ENCODE measurements around the gene MGST3. TPM values are rescaled to one million over a fixed set of nuclear protein-coding genes. Genes with fewer than 3 reads are reported as not detected.
A peak's percentile ranks its signal among the peaks of the same experiment; 100 is the strongest.
"Not testable (repeated sequence)": the region's sequence is repeated elsewhere in the genome, so short reads cannot be mapped to it uniquely, and the experiment has no call there.

Gene MGST3
- total RNA-seq, 1 donor from 2014 or later, result 281 TPM

DNA sequence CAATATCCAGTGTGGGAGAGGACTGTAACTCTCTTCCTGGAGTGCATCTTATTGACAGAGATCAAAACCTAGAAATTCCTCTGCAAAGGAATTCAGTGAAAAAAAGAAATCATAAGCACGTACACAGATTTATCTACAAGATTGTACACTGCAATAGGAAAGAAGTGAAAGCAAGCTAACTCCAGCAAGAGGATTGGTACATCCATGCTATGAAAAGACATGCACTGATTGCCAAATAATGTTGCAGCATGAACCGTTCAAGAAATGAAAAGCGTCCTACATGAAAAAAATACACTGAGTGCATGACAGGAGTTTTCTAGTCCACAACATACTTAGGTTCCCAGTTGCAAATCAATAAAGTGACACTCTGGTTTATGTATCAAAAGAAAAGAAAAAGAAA is 1.9 kb upstream of the MGST3 start:
- DNase-seq (ENCODE audit: low spot score), result no peak

GRCh38 chr1:165629848-165630628 is 996 bp upstream of the MGST3 start:
- DNase-seq (ENCODE audit: low spot score), result no peak

DNA sequence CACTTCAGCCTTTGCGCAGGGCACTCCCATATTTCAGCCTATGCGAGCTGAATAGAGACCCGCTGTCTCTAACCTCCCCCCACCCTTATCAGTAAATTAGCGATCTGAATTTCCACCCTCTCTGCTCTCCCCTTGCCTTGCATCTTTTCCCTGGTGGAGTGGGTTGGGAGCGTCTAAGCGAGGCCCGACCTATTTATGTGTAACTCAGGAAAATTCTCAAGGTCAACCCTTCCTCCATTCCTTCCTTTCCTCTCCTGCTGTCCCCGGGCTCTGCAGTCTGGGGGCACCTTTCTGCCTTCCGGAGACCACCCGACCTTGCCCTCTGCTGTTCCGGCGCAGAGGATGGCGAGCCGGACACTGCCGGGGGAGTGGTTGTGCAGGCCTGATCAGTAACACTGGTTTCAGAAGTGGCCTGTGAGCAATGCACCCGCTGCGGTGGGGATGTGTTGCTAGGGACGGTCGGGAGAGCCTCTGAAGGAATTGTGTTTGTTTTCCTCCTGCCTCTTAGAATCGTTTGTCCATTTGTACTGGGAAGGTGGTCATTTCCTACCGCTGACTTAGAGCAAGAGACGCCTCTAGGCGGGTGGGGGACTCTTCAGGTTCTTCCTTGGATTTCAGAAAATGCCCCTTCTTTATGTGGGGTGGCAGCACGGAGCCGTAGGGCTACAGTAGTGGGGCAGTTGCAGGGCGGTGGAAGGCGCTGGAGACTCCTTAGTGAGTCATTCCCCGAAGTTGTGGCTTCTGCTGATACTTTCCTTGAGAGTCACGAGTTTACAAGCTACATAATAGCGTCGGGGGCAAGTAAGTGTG is 513 bp downstream of the MGST3 start:
- DNase-seq (ENCODE audit: low spot score), result peak; percentile 48

DNA sequence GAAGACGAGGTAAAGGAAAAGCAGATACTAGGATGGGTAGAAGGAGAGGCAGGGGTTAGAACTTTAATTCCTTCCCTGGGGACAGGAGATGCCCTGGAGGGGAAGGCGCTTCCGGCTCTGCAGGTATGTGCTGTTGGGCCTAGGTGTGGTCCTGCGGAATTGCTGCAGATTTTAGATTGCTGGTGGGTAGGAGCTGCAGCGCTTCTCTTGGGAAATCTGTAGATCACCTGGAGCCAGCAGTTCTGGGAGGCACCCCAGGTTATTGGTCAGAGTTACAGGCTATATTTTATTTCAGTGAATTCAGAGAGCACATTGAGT is 1.1 kb downstream of the MGST3 start:
- DNase-seq (ENCODE audit: low spot score), result no peak

- DNase-seq (ENCODE audit: low spot score), result no peak
Measured at GRCh38 chr1:165632491-165632890, 1.5 kb downstream of the MGST3 start.

DNA sequence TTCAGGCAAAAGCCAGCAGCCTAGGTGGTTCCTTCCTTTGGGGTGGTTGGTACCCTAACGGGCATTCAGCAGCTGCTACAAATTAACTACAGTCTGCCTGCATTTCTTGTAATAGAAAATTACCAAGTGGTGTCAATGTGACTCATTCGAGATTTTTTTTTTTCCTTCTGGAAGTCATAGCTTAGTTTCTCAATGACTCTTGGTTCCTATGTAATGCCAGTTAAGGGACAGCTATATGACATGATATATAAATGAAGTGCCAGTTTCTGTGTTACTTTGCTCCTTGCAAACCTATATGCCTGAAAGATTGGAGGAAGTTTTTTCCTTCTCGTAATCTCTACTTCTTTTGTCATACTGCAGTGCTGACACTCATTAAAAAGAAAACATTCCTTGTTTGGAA is 2.6 kb downstream of the MGST3 start:
- DNase-seq (ENCODE audit: low spot score), result no peak

DNA sequence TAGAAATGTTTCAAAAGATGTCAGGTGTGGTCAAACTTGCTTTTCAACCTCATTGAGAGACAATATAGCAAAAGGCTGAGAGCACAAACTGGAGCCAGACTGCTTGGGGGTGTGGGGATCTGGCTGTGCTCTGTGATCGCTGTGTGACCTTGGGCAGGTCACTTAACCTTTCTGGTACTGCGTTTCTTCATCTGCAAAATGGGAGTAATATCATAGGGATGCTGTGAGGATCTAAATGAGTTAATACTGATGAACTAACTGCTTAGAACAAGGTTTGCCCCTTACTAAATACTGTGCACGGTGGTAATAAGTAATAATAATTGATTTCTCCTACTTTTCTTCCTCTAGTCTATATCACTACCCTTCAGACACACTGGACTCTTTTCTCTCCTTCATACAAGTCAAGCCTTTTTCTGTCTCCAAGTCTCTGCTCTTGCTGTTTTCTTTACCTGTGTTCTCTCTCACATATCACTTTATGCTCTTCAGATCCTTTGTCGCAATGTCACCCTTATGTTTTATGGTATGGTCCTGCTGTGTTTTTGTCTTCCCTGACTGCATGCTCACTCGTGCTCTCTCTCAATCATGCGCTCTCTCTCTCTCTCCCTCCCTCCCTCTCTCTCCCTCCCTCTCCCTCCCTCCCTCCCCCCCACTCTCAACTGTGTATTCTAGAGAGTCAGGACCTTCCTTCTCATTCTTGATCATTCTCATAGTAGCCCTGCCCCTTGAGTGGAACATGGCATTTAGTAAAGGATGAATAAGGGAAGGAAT is 3.3 kb downstream of the MGST3 start:
- no peak for DNase-seq (ENCODE audit: low spot score)

DNA sequence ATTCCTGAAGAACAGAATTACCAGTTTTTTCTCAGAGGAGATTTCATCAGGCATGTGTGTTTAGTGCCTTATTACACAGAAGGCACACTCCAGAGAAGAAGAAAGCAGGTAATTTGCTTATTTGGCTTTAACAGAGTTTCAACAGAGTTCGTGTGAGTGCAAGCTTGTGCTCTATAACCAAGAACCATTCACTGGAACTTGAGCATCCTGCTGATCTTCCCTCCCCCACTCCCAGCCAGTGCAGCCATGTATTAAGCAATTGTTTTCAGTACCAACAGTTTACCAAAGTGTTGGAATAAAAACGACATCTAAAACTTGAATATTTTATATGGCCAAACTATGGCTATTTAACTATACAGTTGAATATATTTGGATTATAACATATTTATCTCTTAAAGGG is 4.3 kb downstream of the MGST3 start:
- no peak for DNase-seq (ENCODE audit: low spot score)

DNA sequence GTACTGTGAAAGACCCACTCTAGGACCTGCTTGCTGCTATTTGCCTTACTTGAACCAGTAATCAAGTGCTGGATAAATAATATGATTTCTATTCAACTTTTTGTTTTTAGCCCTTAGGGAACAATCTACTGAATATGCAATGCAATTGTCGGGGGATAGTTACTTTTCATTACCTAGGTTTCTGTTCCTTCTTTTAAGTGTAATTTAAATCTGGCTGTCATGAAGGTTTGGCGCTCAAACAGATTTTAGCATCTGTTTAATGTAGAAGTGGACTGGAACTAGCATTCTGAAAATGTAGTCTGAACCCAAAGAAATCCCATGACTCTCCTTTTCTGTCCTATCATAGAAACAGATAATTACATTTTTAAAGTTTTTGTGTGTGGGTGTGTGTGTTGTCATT is 4.8 kb downstream of the MGST3 start:
- DNase-seq (ENCODE audit: low spot score), result no peak

GRCh38 chr1:165637427-165637826 is 6.4 kb downstream of the MGST3 start:
- no peak for DNase-seq (ENCODE audit: low spot score)

GRCh38 chr1:165638211-165638610 is 7.2 kb downstream of the MGST3 start:
- DNase-seq (ENCODE audit: low spot score), result not testable (repeated sequence)

- no peak for DNase-seq (ENCODE audit: low spot score)
Measured at GRCh38 chr1:165639821-165640623, 9.0 kb downstream of the MGST3 start.

DNA sequence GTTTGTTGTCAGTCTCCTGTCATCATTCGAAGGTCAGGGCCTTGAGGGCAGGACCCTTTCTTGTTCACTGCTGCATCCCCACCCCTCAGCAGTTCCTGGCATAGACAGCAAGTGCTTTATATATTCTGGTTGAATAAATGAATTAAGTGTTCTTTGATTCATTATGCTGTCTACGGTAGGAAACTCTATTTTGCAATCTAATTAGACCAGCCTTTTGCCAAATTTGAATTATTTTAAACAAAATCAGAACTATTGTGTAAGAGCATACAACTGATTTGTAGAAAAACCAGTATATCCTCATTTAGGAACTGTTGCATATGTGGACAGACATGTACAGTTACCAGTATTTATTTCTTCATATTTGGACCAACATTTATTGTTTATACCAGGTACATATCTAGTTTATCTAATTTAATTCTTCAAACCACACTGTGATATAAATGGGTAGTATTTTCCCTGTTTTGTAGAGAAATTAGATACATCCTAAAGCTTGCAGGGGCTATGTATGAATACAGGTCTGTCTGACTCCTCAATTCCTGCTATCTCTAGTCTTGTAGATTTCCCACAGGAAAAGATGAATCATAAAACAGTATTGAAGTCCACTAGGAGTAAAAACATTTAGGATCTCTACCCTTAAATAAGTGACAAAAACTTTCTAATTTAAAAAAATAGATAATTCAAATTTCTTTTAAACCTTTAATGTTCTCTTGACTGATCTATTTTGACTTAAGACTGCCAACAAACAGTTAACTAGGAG is 10.4 kb downstream of the MGST3 start:
- DNase-seq (ENCODE audit: low spot score), result no peak

DNA sequence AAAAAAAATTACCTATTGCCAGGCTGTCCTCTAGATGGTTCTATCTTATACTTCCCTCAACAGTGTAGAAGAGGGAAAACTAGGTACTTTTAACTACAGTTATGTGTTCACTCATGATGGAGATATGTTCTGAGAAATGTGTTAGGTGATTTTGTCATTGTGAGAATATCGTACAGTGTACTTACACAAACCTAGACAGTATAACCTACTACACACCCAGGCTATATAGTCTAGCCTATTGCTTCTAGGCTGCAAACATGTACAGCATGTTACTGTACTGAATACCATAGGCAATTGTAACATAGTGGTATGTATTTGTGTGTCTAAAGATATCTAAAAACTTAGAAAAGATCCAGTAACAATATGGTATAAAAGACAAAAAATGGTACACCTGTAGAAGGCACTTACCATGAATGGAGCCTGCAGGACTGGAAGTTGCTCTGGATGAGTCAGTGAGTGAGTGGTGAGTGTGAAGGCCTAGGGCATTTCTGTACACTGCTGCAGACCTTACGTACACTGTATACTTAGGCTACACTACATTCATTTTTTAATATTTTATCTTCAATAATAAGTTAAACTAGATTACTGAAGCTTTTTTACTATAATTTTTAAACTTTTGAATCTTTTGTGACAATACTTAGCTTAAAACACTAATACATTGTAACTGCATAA is 13.2 kb downstream of the MGST3 start:
- no peak for DNase-seq (ENCODE audit: low spot score)

DNA sequence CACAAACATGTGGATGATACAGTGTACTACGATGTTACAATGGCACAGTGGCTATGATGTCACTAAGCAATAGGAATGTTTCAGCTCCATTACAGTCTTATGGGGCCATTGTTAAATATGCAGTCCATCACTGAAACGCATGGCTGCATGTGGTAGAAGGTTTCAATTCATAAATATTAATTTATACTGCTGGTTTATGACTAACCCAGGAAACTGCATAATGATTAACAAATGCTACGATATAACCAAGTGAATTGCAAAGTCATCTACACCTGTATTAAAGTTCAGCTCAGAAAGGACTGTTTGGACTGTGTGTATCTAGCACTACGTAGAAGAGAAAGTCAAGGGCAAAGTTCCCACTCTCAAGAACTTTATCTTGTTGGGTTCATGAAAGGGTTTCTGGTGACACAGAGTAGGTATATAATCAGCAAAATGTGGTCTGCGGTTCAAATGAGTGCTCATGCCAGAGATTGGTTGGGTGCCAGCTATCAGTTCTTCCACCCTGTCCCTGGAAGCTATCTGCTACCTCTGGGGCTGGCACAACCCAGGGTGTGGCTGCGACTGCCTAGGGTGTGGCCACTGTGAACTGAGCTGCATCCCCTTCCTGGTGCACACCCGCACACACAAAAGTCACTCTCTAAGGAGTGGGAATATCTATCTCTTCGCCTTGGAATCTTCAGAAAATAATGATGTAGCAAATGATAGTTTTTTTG is 14.8 kb downstream of the MGST3 start:
- peak; percentile 85 for DNase-seq (ENCODE audit: low spot score)

GRCh38 chr1:165647517-165647916 is 16.5 kb downstream of the MGST3 start:
- DNase-seq (ENCODE audit: low spot score), result no peak

- no peak for DNase-seq (ENCODE audit: low spot score)
Measured at GRCh38 chr1:165647970-165648369, 16.9 kb downstream of the MGST3 start.

DNA sequence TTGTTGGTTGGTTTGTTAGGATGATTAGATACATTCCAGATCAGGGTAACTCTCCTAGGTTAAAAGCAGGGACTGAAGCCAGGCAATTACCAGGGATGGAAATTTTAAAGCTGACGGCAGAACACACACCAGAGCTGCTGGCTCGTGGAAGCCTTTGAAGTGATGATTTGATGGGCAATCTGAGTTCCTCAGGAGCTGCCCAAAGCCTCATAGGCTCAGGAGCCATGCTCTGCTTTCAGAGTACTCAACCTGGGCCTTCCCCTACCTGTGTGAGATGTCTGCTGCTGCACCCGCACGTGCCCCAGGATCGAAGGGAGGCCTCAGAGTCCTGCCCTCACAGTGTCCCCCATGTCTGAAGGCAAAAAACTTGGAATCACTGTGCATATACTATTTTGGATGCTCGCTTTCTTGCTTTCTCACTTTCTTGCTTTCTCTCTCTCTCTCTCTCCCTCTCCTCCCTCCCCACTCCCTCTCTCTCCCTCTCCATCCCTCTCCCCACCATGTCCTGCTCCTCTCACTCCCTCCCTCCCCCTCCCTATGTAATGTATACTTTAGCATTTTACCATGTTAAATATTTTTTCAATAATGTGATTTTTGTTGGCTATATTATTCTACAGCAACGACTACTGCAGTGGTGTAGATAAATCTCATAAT is 18.0 kb downstream of the MGST3 start:
- DNase-seq (ENCODE audit: low spot score), result no peak

DNA sequence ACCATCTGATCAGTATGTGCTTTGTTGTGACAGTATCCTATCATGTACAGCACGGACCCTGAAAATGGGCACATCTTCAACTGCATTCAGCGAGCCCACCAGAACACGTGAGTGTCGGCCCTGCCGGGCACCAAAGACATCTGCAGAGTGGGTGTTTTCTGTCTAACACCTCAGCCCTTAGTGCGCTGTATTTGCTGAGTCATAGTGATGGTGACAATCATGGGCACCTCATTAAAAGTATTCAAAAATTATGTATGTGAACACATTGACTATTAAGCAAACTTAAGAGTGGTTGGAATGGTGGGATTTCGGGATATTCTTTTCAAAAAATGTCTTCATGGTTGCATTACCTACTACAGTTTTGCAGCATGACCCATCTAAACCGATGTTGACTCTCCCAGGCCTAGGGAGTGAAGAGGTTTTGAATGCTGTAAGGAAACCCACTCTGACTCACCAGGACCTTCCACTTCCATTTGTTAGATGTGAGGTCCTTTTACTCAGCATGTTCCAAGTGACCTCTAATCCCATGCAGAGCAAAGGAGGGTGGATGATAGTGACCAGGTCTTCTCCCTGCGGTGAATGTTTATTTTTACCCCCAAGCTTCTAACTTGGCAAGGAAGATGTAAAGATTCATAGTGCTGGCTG is 20.1 kb downstream of the MGST3 start:
- DNase-seq (ENCODE audit: low spot score), result no peak

Measured in mucosa of gallbladder (tissue), 1 donor.